ENCODE data around the gene MYDGF.

DNA sequence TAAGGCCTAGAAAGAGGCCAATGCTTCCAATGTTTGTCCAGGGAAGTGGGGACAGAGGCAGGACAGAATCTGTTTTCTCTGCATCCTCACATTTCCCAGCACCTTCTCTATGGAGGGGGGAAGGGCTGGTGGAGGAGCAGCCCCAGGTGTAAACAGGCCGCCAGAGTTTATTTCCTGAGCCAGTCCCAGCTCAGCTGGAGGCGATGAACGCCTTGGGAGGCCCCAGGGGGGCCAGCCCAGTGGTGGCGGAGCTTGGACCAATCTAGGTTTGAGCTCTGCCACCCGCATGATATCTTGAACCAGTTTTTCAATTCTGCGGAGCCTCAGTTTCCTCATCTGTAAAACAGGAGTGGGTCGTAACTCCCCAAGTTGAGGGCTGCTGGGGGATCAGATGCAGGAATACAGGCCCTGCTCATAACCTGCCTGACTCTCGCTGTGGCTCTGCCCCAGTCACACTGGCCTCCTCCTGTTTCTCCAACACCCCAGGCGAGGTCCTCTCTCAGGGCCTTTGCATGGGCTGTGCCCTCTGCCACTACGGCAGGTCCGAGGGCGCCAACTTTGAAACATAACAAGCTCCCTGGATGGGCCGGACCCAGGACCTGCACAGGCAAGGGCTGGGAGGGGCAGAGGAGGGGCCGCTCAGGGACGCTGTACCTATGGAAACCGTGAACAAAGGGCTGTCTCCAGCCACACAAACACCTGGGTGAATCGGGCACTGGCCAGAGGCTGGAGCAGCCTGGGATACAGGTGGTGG is 29.7 kb downstream of the MYDGF start:
- TF ChIP-seq, protein P1, sequence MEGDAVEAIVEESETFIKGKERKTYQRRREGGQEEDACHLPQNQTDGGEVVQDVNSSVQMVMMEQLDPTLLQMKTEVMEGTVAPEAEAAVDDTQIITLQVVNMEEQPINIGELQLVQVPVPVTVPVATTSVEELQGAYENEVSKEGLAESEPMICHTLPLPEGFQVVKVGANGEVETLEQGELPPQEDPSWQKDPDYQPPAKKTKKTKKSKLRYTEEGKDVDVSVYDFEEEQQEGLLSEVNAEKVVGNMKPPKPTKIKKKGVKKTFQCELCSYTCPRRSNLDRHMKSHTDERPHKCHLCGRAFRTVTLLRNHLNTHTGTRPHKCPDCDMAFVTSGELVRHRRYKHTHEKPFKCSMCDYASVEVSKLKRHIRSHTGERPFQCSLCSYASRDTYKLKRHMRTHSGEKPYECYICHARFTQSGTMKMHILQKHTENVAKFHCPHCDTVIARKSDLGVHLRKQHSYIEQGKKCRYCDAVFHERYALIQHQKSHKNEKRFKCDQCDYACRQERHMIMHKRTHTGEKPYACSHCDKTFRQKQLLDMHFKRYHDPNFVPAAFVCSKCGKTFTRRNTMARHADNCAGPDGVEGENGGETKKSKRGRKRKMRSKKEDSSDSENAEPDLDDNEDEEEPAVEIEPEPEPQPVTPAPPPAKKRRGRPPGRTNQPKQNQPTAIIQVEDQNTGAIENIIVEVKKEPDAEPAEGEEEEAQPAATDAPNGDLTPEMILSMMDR (IDR thresholded peaks at IDR 0.05): no peak
- TF ChIP-seq POLR2A (IDR thresholded peaks at IDR 0.05): no peak

Measured in adrenal gland (tissue), 5 donors.